Cardiac muscle cell (in vitro differentiated cells and primary cell): ENCODE measurements around the gene CALR. TPM values are rescaled to one million over a fixed set of nuclear protein-coding genes. Genes with fewer than 3 reads are reported as not detected.

Source experiments
- polyA plus RNA-seq: library from polyadenylated mRNA; unstranded; fragments of >200 nt; fragmentation: Nextera tagmentation; extraction: Ambion mirVana; gene quantifications from 2 replicates; pipeline ENCODE4 v1.2.1, GENCODE V29; 2016
- total RNA-seq: library from RNA; depleted of rRNA; stranded (reverse); fragments of >200 nt; gene quantifications from 2 replicates; pipeline ENCODE4 v1.2.3, GENCODE V29; 2016

CALR gene
- total and polyA plus RNA-seq, 2 experiments from 2014 or later: 615 to 856 TPM

Other genes with a start within 250 kb of the CALR start
- 17.2 and 32.7 TPM in 2 replicates for gene FBXW9, start 242.0 kb upstream of the CALR start, total RNA-seq
- 25.6 and 29.6 TPM in 2 replicates for gene FBXW9, start 242.0 kb upstream of the CALR start, polyA plus RNA-seq
- gene TNPO2, start 214.7 kb upstream of the CALR start, total RNA-seq: 43.4 and 68.6 TPM in 2 replicates
- 20.1 and 20.5 TPM in 2 replicates for gene TNPO2, start 214.7 kb upstream of the CALR start, polyA plus RNA-seq
- gene TRIR, start 203.9 kb upstream of the CALR start, total RNA-seq: 307 and 371 TPM in 2 replicates
- gene TRIR, start 203.9 kb upstream of the CALR start, polyA plus RNA-seq: 175 and 218 TPM in 2 replicates
- gene GET3, start 201.1 kb upstream of the CALR start, total RNA-seq: 44.8 and 73.6 TPM in 2 replicates
- gene GET3, start 201.1 kb upstream of the CALR start, polyA plus RNA-seq: 88.3 and 103 TPM in 2 replicates
- not detected in 2 replicates for gene BEST2, start 186.8 kb upstream of the CALR start, total RNA-seq
- not detected in 2 replicates for gene BEST2, start 186.8 kb upstream of the CALR start, polyA plus RNA-seq
- 28.5 and 54.4 TPM in 2 replicates for gene HOOK2, start 163.1 kb upstream of the CALR start, total RNA-seq
- 31.1 and 41.6 TPM in 2 replicates for gene HOOK2, start 163.1 kb upstream of the CALR start, polyA plus RNA-seq
- gene JUNB, start 147.1 kb upstream of the CALR start, total RNA-seq: 57.6 and 103 TPM in 2 replicates
- 37.2 and 48.3 TPM in 2 replicates for gene JUNB, start 147.1 kb upstream of the CALR start, polyA plus RNA-seq
- 1,316 and 1,694 TPM in 2 replicates for gene PRDX2, start 136.8 kb upstream of the CALR start, total RNA-seq
- gene PRDX2, start 136.8 kb upstream of the CALR start, polyA plus RNA-seq: 1,469 and 1,719 TPM in 2 replicates
- 0.63 TPM in 1 of 2 replicates, not detected in the other for gene THSD8, start 136.5 kb upstream of the CALR start, total RNA-seq
- gene THSD8, start 136.5 kb upstream of the CALR start, polyA plus RNA-seq: 15.0 and 19.0 TPM in 2 replicates
- 20.4 and 29.0 TPM in 2 replicates for gene RNASEH2A, start 132.0 kb upstream of the CALR start, total RNA-seq
- gene RNASEH2A, start 132.0 kb upstream of the CALR start, polyA plus RNA-seq: 40.4 and 57.3 TPM in 2 replicates
- gene RTBDN, start 104.0 kb upstream of the CALR start, total RNA-seq: not detected in 2 replicates
- gene RTBDN, start 104.0 kb upstream of the CALR start, polyA plus RNA-seq: 0.81 TPM in 1 of 2 replicates, not detected in the other
- gene MAST1, start 100.1 kb upstream of the CALR start, total RNA-seq: 3.7 and 7.9 TPM in 2 replicates
- 3.9 and 10.9 TPM in 2 replicates for gene MAST1, start 100.1 kb upstream of the CALR start, polyA plus RNA-seq
- 25.8 and 54.7 TPM in 2 replicates for gene DNASE2, start 57.2 kb upstream of the CALR start, total RNA-seq
- gene DNASE2, start 57.2 kb upstream of the CALR start, polyA plus RNA-seq: 26.0 and 49.5 TPM in 2 replicates
- 0.51 and 2.2 TPM in 2 replicates for gene KLF1, start 51.4 kb upstream of the CALR start, total RNA-seq
- 1.3 and 1.4 TPM in 2 replicates for gene KLF1, start 51.4 kb upstream of the CALR start, polyA plus RNA-seq
- 54.9 and 77.9 TPM in 2 replicates for gene GCDH, start 47.4 kb upstream of the CALR start, total RNA-seq
- 28.5 and 32.6 TPM in 2 replicates for gene GCDH, start 47.4 kb upstream of the CALR start, polyA plus RNA-seq
- gene SYCE2, start 19.3 kb upstream of the CALR start, total RNA-seq: 0.53 and 1.1 TPM in 2 replicates
- 2.8 and 3.8 TPM in 2 replicates for gene SYCE2, start 19.3 kb upstream of the CALR start, polyA plus RNA-seq
- gene FARSA, start 4.9 kb upstream of the CALR start, total RNA-seq: 81.9 and 87.9 TPM in 2 replicates
- gene FARSA, start 4.9 kb upstream of the CALR start, polyA plus RNA-seq: 121 and 133 TPM in 2 replicates
- gene RAD23A, start 7.3 kb downstream of the CALR start, total RNA-seq: 157 and 191 TPM in 2 replicates
- 182 and 225 TPM in 2 replicates for gene RAD23A, start 7.3 kb downstream of the CALR start, polyA plus RNA-seq
- gene GADD45GIP1, start 18.6 kb downstream of the CALR start, total RNA-seq: 78.2 and 84.5 TPM in 2 replicates
- gene GADD45GIP1, start 18.6 kb downstream of the CALR start, polyA plus RNA-seq: 133 and 145 TPM in 2 replicates
- gene DAND5, start 31.0 kb downstream of the CALR start, total RNA-seq: 0.67 TPM in 1 of 2 replicates, not detected in the other
- 0.07 and 0.09 TPM in 2 replicates for gene DAND5, start 31.0 kb downstream of the CALR start, polyA plus RNA-seq
- gene NFIX, start 56.9 kb downstream of the CALR start, total RNA-seq: 0.46 TPM in 1 of 2 replicates, not detected in the other
- 0.80 TPM in 1 of 2 replicates, not detected in the other for gene NFIX, start 56.9 kb downstream of the CALR start, polyA plus RNA-seq
- gene LYL1, start 164.2 kb downstream of the CALR start, total RNA-seq: 5.6 and 6.3 TPM in 2 replicates
- 4.3 and 4.6 TPM in 2 replicates for gene LYL1, start 164.2 kb downstream of the CALR start, polyA plus RNA-seq
- gene TRMT1, start 178.1 kb downstream of the CALR start, total RNA-seq: 45.9 and 48.5 TPM in 2 replicates
- gene TRMT1, start 178.1 kb downstream of the CALR start, polyA plus RNA-seq: 37.7 and 56.0 TPM in 2 replicates
- gene NACC1, start 179.7 kb downstream of the CALR start, total RNA-seq: 75.1 and 93.7 TPM in 2 replicates
- gene NACC1, start 179.7 kb downstream of the CALR start, polyA plus RNA-seq: 9.8 and 13.3 TPM in 2 replicates
- 95.5 and 110 TPM in 2 replicates for gene STX10, start 211.8 kb downstream of the CALR start, total RNA-seq
- gene STX10, start 211.8 kb downstream of the CALR start, polyA plus RNA-seq: 65.2 and 71.1 TPM in 2 replicates
- gene IER2, start 211.8 kb downstream of the CALR start, total RNA-seq: 60.3 and 110 TPM in 2 replicates
- 77.6 and 88.9 TPM in 2 replicates for gene IER2, start 211.8 kb downstream of the CALR start, polyA plus RNA-seq